Measurements from ENCODE around the gene RFT1.

The RFT1 gene

GRCh38 chr3:53161450-53161819 lies 31.2 kb upstream of the RFT1 start (continued):
- TF ChIP-seq ZBTB10 (tag by site-specific recombination; IDR thresholded peaks at IDR 0.05), result no peak
- TF ChIP-seq INSM2 (tag by site-specific recombination; IDR thresholded peaks at IDR 0.05), result no peak
- TF ChIP-seq PRDM4 (tag by site-specific recombination; IDR thresholded peaks at IDR 0.05), result no peak
- TF ChIP-seq ZNF148 (tag by site-specific recombination; IDR thresholded peaks at IDR 0.05; ENCODE audit: borderline replicate concordance), result no peak
- no peak for TF ChIP-seq HOXD13 (CRISPR knock-in tag; IDR thresholded peaks at IDR 0.05; ENCODE audit: borderline replicate concordance)
- TF ChIP-seq ZNF155 (tag by site-specific recombination; IDR thresholded peaks at IDR 0.05), result no peak
- no peak for TF ChIP-seq ZNF211 (tag by site-specific recombination; IDR thresholded peaks at IDR 0.05; ENCODE audit: low read depth)
- TF ChIP-seq BCL6B (tag by site-specific recombination; IDR thresholded peaks at IDR 0.05), result no peak
- no peak for TF ChIP-seq ZNF473 (tag by site-specific recombination; IDR thresholded peaks at IDR 0.05)
- no peak for TF ChIP-seq ZNF544 (tag by site-specific recombination; IDR thresholded peaks at IDR 0.05)
- TF ChIP-seq ZNF558 (tag by site-specific recombination; IDR thresholded peaks at IDR 0.05), result no peak
- no peak for TF ChIP-seq ZNF830 (tag by site-specific recombination; IDR thresholded peaks at IDR 0.05; ENCODE audit: low read depth)
- TF ChIP-seq ZNF26 (tag by site-specific recombination; IDR thresholded peaks at IDR 0.05), result no peak
- no peak for TF ChIP-seq ZBTB49 (tag by site-specific recombination; IDR thresholded peaks at IDR 0.05; ENCODE audit: low read depth)
- no peak for TF ChIP-seq ZNF354C (tag by site-specific recombination; IDR thresholded peaks at IDR 0.05; ENCODE audit: borderline replicate concordance, low read depth)
- TF ChIP-seq ZNF416 (tag by site-specific recombination; IDR thresholded peaks at IDR 0.05), result no peak
- TF ChIP-seq OVOL3 (tag by site-specific recombination; IDR thresholded peaks at IDR 0.05), result no peak
- TF ChIP-seq ZNF157 (tag by site-specific recombination; IDR thresholded peaks at IDR 0.05), result no peak
- no peak for TF ChIP-seq ZNF394 (tag by site-specific recombination; IDR thresholded peaks at IDR 0.05; ENCODE audit: borderline replicate concordance)
- no peak for TF ChIP-seq SCRT1 (tag by site-specific recombination; IDR thresholded peaks at IDR 0.05; ENCODE audit: borderline replicate concordance)
- TF ChIP-seq ZNF223 (tag by site-specific recombination; IDR thresholded peaks at IDR 0.05), result no peak
- TF ChIP-seq GLI2 (tag by site-specific recombination; IDR thresholded peaks at IDR 0.05; ENCODE audit: borderline replicate concordance, low read depth), result no peak
- TF ChIP-seq ZNF776 (tag by site-specific recombination; IDR thresholded peaks at IDR 0.05; ENCODE audit: borderline replicate concordance), result no peak
- TF ChIP-seq ZBTB48 (tag by site-specific recombination; IDR thresholded peaks at IDR 0.05), result 0 out of 2 replicates have a peak, but pooled peaks have one; percentile 55
- TF ChIP-seq ZNF701 (tag by site-specific recombination; IDR thresholded peaks at IDR 0.05), result no peak
- TF ChIP-seq OSR2 (tag by site-specific recombination; IDR thresholded peaks at IDR 0.05), result no peak
